HEK293 (cell line): ENCODE data around the gene JCHAIN.
A peak's percentile ranks its signal among the peaks of the same experiment; 100 is the strongest.

Source experiments
- CTCF ChIA-PET: fragments of 350-600 bp; formaldehyde crosslinking; extraction: SDS; loops from one replicate; lab custom pipeline; 2021; ENCODE audit warnings: antibody characterized with exemption; lab: Yijun Ruan, JAX
- POLR2A ChIA-PET: fragments of 300-600 bp; formaldehyde crosslinking; extraction: SDS; loops from one replicate; lab custom pipeline; 2020; ENCODE audit warnings: antibody characterized with exemption, inconsistent platforms; lab: Yijun Ruan, JAX
- H3K27ac ChIP-seq: fragments of 200-500 bp; sonication (Bioruptor generic); 2 replicates; pipeline ENCODE4 v1.5.1; 2014; ENCODE audit warnings: low read depth, low read length, control low read depth, inconsistent platforms; ENCODE audit errors: extremely low read depth
- H3K36me3 ChIP-seq, 2 experiments: fragments of 200-500 bp in 1 of 2; sonication (Bioruptor generic) in 1 of 2; 1 replicate in 1 of 2; 2 replicates in 1 of 2; pipeline ENCODE4 v1.5.1; 2014 to 2017; ENCODE audit warnings: inconsistent platforms in 2 of 2, low read length in 2 of 2; ENCODE audit not compliant: control insufficient read depth in 2 of 2, insufficient read depth in 1 of 2
- H3K4me1 ChIP-seq: fragments of 200-500 bp; sonication (Bioruptor generic); 2 replicates; pipeline ENCODE4 v1.5.1; 2014; ENCODE audit warnings: mild to moderate bottlenecking, low read length, inconsistent platforms; ENCODE audit not compliant: control insufficient read depth, insufficient read depth
- H3K4me3 ChIP-seq: 2 replicates; pipeline ENCODE4 v1.5.1; 2011; ENCODE audit warnings: low read depth, mild to moderate bottlenecking, control low read depth, low read length, moderate library complexity
- H3K9me3 ChIP-seq: fragments of 200-500 bp; sonication (Bioruptor generic); 2 replicates; pipeline ENCODE4 v1.5.1; 2014; ENCODE audit warnings: low read depth, low read length, inconsistent platforms; ENCODE audit not compliant: control insufficient read depth, insufficient read depth
- EGR2 ChIP-seq: fragments of 450-650 bp; formaldehyde crosslinking; IDR thresholded peaks from 2 replicates; pipeline ENCODE4 v1.5.1; 2016; ENCODE audit warnings: low read depth, missing biosample characterization, missing genetic modification characterization
- HOXD13 ChIP-seq: sonication (generic); formaldehyde crosslinking; IDR thresholded peaks from 2 replicates; pipeline ENCODE4 v1.8.0; 2022; ENCODE audit warnings: missing genetic modification reagents, borderline replicate concordance
- MYNN ChIP-seq: fragments of 450-650 bp; formaldehyde crosslinking; IDR thresholded peaks from 2 replicates; pipeline ENCODE4 v1.5.1; 2016; ENCODE audit warnings: missing biosample characterization, missing genetic modification characterization, borderline replicate concordance
- REPIN1 ChIP-seq: fragments of 450-650 bp; formaldehyde crosslinking; IDR thresholded peaks from 2 replicates; pipeline ENCODE4 v1.5.1; 2017; ENCODE audit warnings: missing biosample characterization, missing genetic modification characterization, low read depth
- SP2 ChIP-seq: fragments of 450-650 bp; formaldehyde crosslinking; IDR thresholded peaks from 2 replicates; pipeline ENCODE4 v1.5.1; 2016; ENCODE audit warnings: missing biosample characterization, missing genetic modification characterization
- ZNF140 ChIP-seq: fragments of 450-650 bp; formaldehyde crosslinking; IDR thresholded peaks from 2 replicates; pipeline ENCODE4 v1.5.1; 2016; ENCODE audit warnings: missing biosample characterization, missing genetic modification characterization
- ZNF146 ChIP-seq: fragments of 450-650 bp; formaldehyde crosslinking; IDR thresholded peaks from 2 replicates; pipeline ENCODE4 v1.5.1; 2016; ENCODE audit warnings: missing biosample characterization, missing genetic modification characterization
- ZNF174 ChIP-seq: fragments of 450-650 bp; formaldehyde crosslinking; IDR thresholded peaks from 2 replicates; pipeline ENCODE4 v1.5.0; 2017; ENCODE audit warnings: missing biosample characterization, mild to moderate bottlenecking, missing genetic modification characterization
- ZNF239 ChIP-seq: fragments of 450-650 bp; formaldehyde crosslinking; IDR thresholded peaks from 2 replicates; pipeline ENCODE4 v1.5.1; 2016; ENCODE audit warnings: missing biosample characterization, missing genetic modification characterization
- ZNF248 ChIP-seq: fragments of 450-650 bp; formaldehyde crosslinking; IDR thresholded peaks from 2 replicates; pipeline ENCODE4 v1.5.1; 2017; ENCODE audit warnings: missing biosample characterization, missing genetic modification characterization
- ZNF311 ChIP-seq: fragments of 450-650 bp; formaldehyde crosslinking; IDR thresholded peaks from 2 replicates; pipeline ENCODE4 v1.5.1; 2017; ENCODE audit warnings: missing biosample characterization, missing genetic modification characterization, borderline replicate concordance
- ZNF341 ChIP-seq: fragments of 450-650 bp; formaldehyde crosslinking; IDR thresholded peaks from 2 replicates; pipeline ENCODE4; 2016; ENCODE audit warnings: low read depth, missing biosample characterization, missing genetic modification characterization
- ZNF423 ChIP-seq: fragments of 450-650 bp; formaldehyde crosslinking; IDR thresholded peaks from 2 replicates; pipeline ENCODE4 v1.5.1; 2016; ENCODE audit warnings: missing biosample characterization, missing genetic modification characterization
- ZNF544 ChIP-seq: fragments of 450-650 bp; formaldehyde crosslinking; IDR thresholded peaks from 2 replicates; pipeline ENCODE4 v1.5.0; 2017; ENCODE audit warnings: missing biosample characterization, missing genetic modification characterization
- ZNF549 ChIP-seq: fragments of 450-650 bp; IDR thresholded peaks from 2 replicates; pipeline ENCODE4 v1.5.1; 2018; ENCODE audit warnings: missing biosample characterization, missing genetic modification characterization, mild to moderate bottlenecking, inconsistent platforms, moderate library complexity
- ZNF585B ChIP-seq: fragments of 450-650 bp; formaldehyde crosslinking; IDR thresholded peaks from 2 replicates; pipeline ENCODE4 v1.5.1; 2016; ENCODE audit warnings: missing biosample characterization, missing genetic modification characterization
- ZNF600 ChIP-seq: fragments of 450-650 bp; formaldehyde crosslinking; IDR thresholded peaks from 2 replicates; pipeline ENCODE4 v1.5.1; 2016; ENCODE audit warnings: missing biosample characterization, missing genetic modification characterization
- ZNF660 ChIP-seq: fragments of 450-650 bp; IDR thresholded peaks from 2 replicates; pipeline ENCODE4 v1.5.1; 2018; ENCODE audit warnings: missing biosample characterization, mild to moderate bottlenecking, missing genetic modification characterization
- ZNF670 ChIP-seq: fragments of 450-650 bp; formaldehyde crosslinking; IDR thresholded peaks from 2 replicates; pipeline ENCODE4 v1.5.1; 2016; ENCODE audit warnings: missing biosample characterization, missing genetic modification characterization, low read depth
- ZSCAN16 ChIP-seq: fragments of 450-650 bp; formaldehyde crosslinking; IDR thresholded peaks from 2 replicates; pipeline ENCODE4 v1.5.1; 2016; ENCODE audit warnings: missing biosample characterization, missing genetic modification characterization
- TF ChIP-seq, protein P1 (sequence below): fragments of 450-650 bp; formaldehyde crosslinking; IDR thresholded peaks from 2 replicates; pipeline ENCODE4 v1.5.1; 2017; ENCODE audit warnings: missing biosample characterization, missing genetic modification characterization
- TF ChIP-seq, protein P2 (sequence below): fragments of 450-650 bp; formaldehyde crosslinking; IDR thresholded peaks from 2 replicates; pipeline ENCODE4 v1.5.1; 2016; ENCODE audit warnings: missing biosample characterization, missing genetic modification characterization
- TF ChIP-seq, protein P3 (sequence below): fragments of 450-650 bp; formaldehyde crosslinking; IDR thresholded peaks from 2 replicates; pipeline ENCODE4 v1.5.1; 2017; ENCODE audit warnings: missing biosample characterization, missing genetic modification characterization
- TF ChIP-seq, protein P4 (sequence below): fragments of 450-650 bp; formaldehyde crosslinking; conservative IDR thresholded peaks from 2 replicates; pipeline ENCODE4 v1.5.1; 2016; ENCODE audit warnings: low read depth, missing biosample characterization, missing genetic modification characterization

The JCHAIN gene

DNA sequence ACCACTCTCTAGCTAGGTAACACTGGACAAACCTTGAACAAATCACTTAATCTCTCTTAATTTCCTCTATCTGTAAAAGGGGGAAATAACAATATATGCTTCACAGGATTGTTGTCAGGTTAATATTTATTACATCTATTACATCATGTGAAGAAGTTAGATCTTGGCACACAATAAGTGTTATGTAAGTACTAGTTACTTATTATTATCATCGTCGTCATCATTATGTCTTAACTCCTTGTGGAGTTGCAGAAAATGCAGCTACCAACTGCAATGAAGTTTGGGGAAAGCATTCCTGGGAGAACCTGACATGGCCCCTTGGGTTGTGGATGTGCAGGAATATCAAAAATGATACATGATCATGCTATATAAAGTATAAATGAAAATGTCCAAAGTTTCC, 4.8 kb upstream of the JCHAIN start (continued):
- TF ChIP-seq, protein P1, sequence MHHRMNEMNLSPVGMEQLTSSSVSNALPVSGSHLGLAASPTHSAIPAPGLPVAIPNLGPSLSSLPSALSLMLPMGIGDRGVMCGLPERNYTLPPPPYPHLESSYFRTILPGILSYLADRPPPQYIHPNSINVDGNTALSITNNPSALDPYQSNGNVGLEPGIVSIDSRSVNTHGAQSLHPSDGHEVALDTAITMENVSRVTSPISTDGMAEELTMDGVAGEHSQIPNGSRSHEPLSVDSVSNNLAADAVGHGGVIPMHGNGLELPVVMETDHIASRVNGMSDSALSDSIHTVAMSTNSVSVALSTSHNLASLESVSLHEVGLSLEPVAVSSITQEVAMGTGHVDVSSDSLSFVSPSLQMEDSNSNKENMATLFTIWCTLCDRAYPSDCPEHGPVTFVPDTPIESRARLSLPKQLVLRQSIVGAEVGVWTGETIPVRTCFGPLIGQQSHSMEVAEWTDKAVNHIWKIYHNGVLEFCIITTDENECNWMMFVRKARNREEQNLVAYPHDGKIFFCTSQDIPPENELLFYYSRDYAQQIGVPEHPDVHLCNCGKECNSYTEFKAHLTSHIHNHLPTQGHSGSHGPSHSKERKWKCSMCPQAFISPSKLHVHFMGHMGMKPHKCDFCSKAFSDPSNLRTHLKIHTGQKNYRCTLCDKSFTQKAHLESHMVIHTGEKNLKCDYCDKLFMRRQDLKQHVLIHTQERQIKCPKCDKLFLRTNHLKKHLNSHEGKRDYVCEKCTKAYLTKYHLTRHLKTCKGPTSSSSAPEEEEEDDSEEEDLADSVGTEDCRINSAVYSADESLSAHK (tag by site-specific recombination): no peak
- TF ChIP-seq ZNF146 (tag by site-specific recombination) (no peak), ZNF670 (no peak), MYNN (tag by site-specific recombination) (no peak), EGR2 (tag by site-specific recombination) (no peak), HOXD13 (CRISPR knock-in tag) (no peak), ZNF585B (tag by site-specific recombination) (no peak)

DNA sequence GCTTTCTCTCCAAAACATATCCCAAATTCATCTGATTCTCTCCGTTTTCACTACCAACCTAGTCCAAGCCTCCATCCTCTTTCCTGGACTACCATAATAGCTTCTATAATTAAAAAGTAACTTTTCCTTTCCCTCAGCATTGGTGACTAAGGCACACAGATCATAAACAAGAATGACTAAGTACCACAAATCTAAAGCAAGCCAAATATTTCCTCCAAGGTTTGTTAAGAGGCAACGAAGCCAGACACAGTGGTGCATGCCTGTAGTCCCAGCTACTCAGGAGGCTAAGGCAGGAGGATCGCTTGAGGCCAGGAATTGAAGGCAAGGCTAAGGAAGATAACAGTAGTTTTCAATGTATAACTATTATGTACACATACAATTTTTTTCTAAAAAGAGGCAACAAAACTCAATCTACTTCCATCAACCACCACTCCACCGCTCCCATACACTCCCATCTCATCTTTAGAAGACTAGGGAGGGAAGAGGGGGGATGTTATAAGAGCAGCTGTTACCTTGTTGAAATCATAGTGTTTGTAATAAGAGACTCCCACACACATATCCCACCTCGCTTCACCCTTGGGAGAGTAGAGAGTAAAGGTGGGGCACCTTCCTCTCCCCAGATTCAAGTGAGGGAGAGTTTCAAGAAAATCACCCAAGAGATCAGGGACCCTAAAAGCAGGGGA, 4.2 kb upstream of the JCHAIN start:
- H3K36me3 ChIP-seq: no peaks in the 10 kb centered on the region
- no peak overlapping the region for H3K27ac ChIP-seq
- H3K4me1 ChIP-seq: no peaks in the 10 kb centered on the region
- 0 out of 2 replicates have a peak, but pooled peaks have one; percentile 18 for TF ChIP-seq ZNF341 (tag by site-specific recombination)
- TF ChIP-seq, protein P2, sequence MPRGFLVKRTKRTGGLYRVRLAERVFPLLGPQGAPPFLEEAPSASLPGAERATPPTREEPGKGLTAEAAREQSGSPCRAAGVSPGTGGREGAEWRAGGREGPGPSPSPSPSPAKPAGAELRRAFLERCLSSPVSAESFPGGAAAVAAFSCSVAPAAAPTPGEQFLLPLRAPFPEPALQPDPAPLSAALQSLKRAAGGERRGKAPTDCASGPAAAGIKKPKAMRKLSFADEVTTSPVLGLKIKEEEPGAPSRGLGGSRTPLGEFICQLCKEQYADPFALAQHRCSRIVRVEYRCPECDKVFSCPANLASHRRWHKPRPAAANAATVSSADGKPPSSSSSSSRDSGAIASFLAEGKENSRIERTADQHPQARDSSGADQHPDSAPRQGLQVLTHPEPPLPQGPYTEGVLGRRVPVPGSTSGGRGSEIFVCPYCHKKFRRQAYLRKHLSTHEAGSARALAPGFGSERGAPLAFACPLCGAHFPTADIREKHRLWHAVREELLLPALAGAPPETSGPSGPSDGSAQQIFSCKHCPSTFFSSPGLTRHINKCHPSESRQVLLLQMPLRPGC (tag by site-specific recombination): no peak
- CTCF ChIA-PET: no interaction called here
- no peak overlapping the region for H3K4me3 ChIP-seq
- POLR2A ChIA-PET: no interaction called here
- H3K9me3 ChIP-seq: no peaks in the 10 kb centered on the region

DNA sequence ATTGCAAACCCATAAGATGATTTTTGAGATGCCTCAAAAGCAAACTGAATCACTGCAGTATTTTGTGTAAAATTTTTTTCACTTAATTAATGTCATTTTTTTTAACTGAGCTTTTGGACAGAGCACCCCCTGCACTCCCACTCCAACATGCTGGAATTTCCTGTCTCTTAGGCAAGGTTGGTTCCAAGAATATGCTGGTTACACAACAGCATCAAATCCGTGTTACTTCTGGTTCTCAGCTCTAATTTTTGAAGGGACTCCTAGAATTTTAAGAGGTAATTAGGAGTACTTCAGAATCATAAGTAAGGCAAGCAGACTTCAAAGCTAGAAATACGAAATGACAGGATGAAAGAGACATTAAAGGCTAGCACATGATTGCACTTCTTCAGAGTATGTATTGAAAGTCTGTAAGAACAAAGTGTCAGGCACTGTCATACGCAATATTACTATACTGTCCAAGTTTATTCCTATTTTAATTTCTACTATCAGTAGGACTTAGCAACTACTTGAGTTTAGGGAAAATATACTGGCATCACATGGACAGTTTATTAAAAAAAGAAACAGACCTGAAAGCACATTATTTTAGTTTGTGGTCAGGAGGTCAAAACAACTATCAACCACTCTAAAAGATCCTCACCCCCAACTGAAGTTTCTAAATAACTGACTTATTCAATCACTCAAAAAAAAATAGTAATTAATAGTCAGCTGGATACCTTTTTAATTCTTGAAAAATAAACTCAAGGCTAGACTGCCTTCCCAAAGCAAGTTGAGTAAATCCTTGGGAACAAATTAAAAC, 1.6 kb upstream of the JCHAIN start:
- H3K4me1 ChIP-seq: no peaks in the 10 kb centered on the region
- H3K36me3 ChIP-seq: no peaks in the 10 kb centered on the region
- no peaks in the 10 kb centered on the region for H3K9me3 ChIP-seq
- H3K27ac ChIP-seq: no peak overlapping the region
- CTCF ChIA-PET: interaction anchor here (0.6 to 1.0 kb wide), 3 partner anchors 11 to 133 kb away, joined by 3 to 5 read pairs (median 4); no protein-coding TSS in a partner anchor
- POLR2A ChIA-PET: interaction anchor here (0.7 kb wide), 1 partner anchor 67 kb away, joined by 5 read pairs; no protein-coding TSS in a partner anchor
- H3K4me3 ChIP-seq: no peak overlapping the region
- TF ChIP-seq ZNF423 (tag by site-specific recombination): no peak
- no peak for TF ChIP-seq ZSCAN16 (tag by site-specific recombination)
- TF ChIP-seq ZNF140 (tag by site-specific recombination): no peak
- TF ChIP-seq, protein P3, sequence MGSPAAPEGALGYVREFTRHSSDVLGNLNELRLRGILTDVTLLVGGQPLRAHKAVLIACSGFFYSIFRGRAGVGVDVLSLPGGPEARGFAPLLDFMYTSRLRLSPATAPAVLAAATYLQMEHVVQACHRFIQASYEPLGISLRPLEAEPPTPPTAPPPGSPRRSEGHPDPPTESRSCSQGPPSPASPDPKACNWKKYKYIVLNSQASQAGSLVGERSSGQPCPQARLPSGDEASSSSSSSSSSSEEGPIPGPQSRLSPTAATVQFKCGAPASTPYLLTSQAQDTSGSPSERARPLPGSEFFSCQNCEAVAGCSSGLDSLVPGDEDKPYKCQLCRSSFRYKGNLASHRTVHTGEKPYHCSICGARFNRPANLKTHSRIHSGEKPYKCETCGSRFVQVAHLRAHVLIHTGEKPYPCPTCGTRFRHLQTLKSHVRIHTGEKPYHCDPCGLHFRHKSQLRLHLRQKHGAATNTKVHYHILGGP (tag by site-specific recombination): no peak
- no peak for TF ChIP-seq REPIN1 (tag by site-specific recombination)
- no peak for TF ChIP-seq ZNF549
- no peak for TF ChIP-seq ZNF311 (tag by site-specific recombination)
- TF ChIP-seq ZNF174: no peak
- TF ChIP-seq, protein P4, sequence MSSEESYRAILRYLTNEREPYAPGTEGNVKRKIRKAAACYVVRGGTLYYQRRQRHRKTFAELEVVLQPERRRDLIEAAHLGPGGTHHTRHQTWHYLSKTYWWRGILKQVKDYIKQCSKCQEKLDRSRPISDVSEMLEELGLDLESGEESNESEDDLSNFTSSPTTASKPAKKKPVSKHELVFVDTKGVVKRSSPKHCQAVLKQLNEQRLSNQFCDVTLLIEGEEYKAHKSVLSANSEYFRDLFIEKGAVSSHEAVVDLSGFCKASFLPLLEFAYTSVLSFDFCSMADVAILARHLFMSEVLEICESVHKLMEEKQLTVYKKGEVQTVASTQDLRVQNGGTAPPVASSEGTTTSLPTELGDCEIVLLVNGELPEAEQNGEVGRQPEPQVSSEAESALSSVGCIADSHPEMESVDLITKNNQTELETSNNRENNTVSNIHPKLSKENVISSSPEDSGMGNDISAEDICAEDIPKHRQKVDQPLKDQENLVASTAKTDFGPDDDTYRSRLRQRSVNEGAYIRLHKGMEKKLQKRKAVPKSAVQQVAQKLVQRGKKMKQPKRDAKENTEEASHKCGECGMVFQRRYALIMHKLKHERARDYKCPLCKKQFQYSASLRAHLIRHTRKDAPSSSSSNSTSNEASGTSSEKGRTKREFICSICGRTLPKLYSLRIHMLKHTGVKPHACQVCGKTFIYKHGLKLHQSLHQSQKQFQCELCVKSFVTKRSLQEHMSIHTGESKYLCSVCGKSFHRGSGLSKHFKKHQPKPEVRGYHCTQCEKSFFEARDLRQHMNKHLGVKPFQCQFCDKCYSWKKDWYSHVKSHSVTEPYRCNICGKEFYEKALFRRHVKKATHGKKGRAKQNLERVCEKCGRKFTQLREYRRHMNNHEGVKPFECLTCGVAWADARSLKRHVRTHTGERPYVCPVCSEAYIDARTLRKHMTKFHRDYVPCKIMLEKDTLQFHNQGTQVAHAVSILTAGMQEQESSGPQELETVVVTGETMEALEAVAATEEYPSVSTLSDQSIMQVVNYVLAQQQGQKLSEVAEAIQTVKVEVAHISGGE (tag by site-specific recombination): no peak
- no peak for TF ChIP-seq ZNF248 (tag by site-specific recombination)
- TF ChIP-seq ZNF660 (tag by site-specific recombination): no peak
- TF ChIP-seq ZNF600: no peak
- no peak for TF ChIP-seq ZNF544 (tag by site-specific recombination)
- no peak for TF ChIP-seq ZNF239 (tag by site-specific recombination)
- TF ChIP-seq SP2 (tag by site-specific recombination): no peak
- TF ChIP-seq ZNF670: no peak
